Activated T-cell treated with anti-CD3 and anti-CD28 coated beads for 4 hours (primary cell): ENCODE measurements around the gene ANKHD1.
"Not testable (repeated sequence)": the region's sequence is repeated elsewhere in the genome, so short reads cannot be mapped to it uniquely, and the experiment has no call there.

Experiments used
- DNase-seq: peaks from one replicate; pipeline ENCODE4 v3.0.0-alpha.2; 2020

Gene ANKHD1

DNA sequence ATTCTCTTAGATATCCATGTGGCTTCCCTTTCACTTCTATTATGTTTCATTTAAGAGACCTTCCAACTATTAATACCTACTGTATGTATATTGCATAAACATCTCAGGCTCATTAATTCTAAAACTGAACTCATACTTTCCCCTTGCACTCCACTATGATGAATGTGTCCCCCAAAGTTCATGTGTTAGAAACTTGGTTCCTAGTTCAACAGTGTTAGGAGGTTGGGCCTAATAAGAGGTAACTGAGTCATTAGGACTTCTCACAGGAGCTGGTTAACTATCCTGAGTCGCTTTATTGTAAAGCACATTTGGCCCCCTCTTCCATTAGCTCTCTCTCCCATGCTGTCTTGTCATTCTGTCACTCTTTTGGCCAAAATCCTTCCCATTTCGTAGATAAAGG, 22.0 kb downstream of the ANKHD1 start:
- DNase-seq: no peak

DNA sequence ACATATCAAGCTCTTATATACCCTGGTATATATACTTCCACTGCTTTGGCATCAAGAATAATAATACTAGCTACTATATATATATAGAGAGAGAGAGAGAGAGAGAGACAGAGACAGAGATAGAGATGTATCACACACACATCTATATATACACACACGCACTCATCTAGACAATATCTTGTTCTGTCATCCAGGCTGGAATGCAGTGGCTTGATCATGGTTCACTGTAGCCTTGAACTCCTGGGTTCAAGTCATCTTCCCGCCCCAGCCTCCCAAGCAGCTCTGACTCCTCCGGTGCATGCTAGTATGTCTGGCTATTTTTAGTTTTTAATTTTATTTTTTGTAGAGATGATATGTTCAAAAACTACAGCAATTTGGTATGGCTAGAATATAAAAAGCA, 22.5 kb downstream of the ANKHD1 start:
- DNase-seq: no peak

DNA sequence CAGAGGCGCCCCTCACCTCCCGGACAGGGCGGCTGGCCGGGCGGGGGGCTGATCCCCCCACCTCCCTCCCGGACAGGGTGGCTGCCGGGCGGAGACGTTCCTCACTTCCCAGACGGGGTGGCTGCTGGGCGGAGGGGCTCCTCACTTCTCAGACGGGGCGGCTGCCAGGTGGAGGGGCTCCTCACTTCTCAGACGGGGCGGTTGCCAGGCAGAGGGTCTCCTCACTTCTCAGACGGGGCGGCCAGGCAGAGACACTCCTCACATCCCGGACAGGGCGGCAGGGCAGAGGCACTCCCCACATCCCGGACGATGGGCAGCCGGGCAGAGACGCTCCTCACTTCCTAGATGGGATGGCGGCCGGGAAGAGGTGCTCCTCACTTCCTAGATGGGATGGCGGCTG, 26.1 kb downstream of the ANKHD1 start:
- not testable (repeated sequence) for DNase-seq

DNA sequence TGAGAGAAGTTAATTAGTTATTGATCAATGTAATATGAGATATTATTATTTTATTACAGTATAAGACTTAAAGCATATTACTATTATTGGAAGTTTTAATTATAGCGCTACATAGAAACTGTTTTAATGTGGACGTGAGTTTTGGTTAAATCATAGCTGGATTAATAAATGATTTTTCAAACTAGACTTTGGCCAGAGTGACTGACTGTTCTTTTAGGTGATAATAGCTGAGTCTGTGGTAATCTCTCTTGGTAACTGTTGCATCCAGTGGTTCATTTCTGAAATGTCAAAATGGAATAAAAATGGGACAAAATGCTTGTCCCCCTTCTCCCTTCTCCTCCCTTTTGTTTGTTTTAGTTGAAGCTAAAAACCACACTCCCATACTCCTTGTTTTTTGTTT, 28.1 kb downstream of the ANKHD1 start:
- DNase-seq: no peak

DNA sequence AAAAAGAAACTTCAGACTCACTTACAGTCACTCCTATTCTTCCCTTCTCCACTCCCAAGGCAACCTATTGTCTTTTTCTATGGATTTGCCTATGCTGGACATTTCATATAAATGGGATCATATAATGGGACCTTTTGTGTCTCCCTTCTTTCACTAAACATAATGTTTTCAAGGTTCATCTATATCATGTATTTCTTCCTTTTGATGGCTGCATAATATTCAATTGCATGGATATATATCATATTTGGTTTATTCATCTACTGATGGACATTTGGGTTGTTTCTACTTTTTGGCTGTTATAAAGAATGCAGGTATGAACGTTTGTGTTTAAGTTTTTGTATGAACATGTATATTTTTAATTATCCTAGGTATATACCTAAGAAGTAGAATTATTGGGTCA, 30.6 kb downstream of the ANKHD1 start:
- no peak for DNase-seq

DNA sequence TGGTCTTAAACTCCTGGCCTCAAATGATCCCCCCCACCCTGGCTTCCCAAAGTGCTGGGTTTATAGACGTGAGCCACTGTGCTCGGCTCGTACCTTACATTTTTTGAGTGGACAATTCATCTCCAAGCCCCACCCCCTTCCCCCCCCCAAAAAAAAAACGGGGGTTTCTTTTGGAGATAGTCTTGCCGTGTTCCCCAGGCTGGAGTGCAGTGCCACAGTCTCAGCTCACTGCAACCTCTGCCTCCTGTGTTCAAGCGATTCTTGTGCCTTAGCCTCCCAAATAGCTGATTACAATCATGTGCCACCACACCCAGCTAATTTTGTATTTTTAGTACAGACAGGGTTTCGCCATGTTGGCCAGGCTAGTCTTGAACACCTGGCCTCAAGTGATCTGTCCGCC, 31.3 kb downstream of the ANKHD1 start:
- no peak for DNase-seq

- not testable (repeated sequence) for DNase-seq
These were observed 55.7 kb downstream of the ANKHD1 start for GRCh38 chr5:140457368-140457767.

DNA sequence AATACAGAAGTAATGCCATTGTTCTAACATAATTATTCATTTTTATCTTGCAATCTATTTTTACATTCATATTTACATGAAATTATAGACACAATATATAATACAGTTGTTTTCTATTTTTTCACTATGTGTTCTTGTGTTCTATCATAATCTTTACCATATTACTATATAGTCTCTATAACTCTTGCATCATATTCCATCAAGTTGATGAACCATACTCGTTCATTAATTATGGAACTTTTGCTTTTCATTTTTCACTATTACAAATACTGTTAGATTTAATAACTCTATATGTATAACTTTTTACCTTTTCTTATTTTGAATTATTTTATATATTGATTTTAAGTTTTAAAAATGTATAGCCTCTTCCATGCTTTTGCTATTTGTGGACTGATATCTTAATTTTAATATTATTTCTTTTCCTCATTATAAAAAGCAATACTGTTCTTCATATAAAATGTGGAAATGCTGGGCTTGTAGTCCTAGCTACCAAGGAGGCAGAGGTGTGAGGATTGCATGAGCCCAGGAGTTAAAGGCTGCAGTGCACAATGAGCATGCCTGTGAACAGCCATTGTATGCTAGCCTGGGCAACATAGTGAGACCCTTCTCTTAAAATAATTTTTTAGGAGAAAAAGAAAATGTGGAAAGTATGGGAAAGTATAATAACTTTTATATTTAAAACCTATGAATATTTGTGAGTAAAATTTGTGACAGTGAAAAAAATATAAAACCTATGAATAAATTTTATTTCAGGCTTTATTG, 65.5 kb downstream of the ANKHD1 start:
- DNase-seq: no peak

DNA sequence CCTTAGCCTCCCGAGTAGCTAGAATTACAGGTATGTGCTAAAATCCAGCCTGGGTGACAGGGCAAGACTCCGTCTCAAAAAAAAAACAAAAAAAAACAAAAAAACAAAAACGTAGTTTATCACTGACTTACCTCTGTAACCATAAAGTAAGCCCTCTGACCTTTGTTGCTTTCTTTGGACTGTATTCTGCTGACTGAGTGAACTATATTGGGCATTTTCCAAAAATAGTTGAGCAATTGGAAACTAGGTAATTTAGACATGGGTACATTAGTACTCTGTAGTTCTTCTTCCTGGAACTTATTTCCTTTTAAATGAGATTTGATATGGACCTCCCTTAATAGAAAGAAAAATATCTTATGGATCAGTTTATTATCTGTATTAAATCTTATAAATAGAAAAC, 66.6 kb downstream of the ANKHD1 start:
- no peak for DNase-seq

GRCh38 chr5:140469259-140469658, 67.6 kb downstream of the ANKHD1 start:
- no peak for DNase-seq

DNA sequence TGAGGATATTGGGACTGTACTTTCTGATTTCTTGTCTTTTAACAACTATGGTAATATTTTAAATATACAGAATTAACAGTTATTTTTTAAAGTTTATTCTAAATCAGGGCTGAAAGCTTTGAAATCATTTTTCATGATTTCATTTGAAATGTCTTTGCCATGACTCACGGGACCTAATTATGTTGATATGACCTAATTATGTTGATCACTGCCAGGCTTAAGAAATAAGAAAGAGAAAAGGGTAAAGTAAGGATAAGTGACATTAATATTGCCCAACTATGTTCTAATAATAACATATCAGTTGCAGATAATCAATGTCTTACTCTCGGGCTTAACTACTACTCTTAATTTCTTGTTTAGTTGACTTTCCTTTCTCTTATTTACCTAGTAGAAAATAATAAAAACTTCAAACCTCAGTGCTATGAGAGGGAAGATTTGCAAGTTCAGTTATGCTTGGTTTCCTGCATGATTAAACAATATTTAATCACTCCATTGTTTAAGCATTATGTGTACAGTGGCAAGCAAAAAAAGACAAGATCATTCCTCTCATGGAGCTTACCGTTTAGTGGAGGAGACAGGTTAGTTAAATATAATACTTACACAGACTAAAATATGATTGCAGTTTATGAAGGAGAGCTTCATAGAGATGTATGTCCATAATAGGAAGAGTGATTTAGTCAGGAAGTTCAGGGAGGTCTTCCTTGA, 78.8 kb downstream of the ANKHD1 start:
- no peak for DNase-seq

DNA sequence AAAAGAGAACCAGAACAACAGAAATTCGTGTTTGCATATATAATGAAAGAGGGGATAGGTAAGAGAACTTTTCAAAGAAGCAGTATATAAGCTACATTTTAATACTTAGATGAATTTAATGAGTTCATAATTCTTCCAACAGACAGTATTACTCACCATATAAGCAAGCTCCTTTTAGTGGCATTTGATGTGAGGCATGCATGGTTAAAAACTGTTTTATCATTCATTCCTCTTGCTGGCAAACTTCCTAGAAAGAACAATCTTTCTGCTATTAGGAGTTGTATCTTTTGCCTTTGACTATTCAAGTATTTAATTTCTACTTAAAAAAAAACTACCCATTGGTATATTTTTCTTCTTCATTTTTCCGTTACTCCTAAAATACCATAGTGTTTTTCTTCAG, 80.1 kb downstream of the ANKHD1 start:
- no peak for DNase-seq

GRCh38 chr5:140483055-140483454, 81.4 kb downstream of the ANKHD1 start:
- no peak for DNase-seq

DNA sequence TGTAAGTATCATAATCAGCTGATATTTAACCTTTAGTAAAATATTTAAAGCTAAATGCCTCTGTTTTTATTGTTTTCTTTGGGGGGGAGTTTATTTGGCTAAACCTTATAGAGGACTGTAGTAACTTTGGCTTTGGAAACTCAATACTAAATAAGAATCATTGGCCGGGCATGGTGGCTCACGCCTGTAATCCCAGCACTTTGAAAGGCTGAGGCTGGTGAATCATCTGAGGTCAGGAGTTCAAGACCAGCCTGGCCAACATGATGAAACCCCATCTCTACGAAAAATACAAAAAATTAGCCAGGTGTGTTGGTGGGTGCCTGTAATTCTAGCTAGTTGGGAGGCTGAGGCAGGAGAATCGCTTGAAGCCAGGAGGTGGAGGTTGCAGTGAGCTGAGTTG, 86.5 kb downstream of the ANKHD1 start:
- not testable (repeated sequence) for DNase-seq

DNA sequence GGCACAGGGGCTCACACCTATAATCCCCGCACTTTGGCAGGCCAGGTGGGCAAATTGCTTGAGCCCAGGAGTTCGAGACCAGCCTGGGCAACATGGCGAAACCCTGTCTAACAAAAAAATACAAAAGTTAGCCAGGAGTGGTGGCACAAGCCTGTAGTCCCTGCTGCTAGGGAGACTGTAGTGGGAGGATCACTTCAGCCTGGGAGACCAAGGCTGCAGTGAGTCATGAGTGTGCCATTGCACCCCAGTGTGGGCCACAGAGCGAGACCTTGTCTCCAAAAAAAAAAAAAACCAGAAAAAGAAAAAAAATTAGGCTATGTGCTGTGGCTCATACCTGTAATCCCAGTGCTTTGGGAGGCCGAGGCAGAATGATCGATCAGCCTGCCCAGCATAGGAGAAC, 87.3 kb downstream of the ANKHD1 start:
- DNase-seq: no peak

GRCh38 chr5:140497897-140498296, 96.3 kb downstream of the ANKHD1 start:
- DNase-seq: no peak

- no peak for DNase-seq
These were observed 97.0 kb downstream of the ANKHD1 start for GRCh38 chr5:140498591-140498990.

- no peak for DNase-seq
These were observed 101.2 kb downstream of the ANKHD1 start for GRCh38 chr5:140502834-140503233.

GRCh38 chr5:140509898-140510297, 108.3 kb downstream of the ANKHD1 start:
- no peak for DNase-seq

DNA sequence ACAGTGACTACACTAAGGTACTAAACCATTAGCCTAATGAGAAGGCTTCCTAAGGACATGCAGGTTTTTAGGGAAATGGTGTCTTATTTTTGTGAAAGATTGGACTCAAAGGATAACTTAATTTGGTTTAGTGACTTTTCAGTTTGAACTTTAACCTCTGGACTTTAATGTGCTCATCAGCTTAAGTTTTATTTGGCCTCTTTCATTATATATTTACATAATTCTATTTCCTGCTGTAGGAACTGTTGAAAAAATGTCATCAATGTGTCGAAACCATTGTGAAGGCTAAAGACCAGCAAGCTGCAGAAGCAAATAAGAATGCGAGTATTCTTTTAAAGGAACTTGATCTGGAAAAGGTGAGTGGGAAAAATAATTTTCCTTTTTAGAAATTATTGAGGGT, 111.5 kb downstream of the ANKHD1 start:
- no peak for DNase-seq

DNA sequence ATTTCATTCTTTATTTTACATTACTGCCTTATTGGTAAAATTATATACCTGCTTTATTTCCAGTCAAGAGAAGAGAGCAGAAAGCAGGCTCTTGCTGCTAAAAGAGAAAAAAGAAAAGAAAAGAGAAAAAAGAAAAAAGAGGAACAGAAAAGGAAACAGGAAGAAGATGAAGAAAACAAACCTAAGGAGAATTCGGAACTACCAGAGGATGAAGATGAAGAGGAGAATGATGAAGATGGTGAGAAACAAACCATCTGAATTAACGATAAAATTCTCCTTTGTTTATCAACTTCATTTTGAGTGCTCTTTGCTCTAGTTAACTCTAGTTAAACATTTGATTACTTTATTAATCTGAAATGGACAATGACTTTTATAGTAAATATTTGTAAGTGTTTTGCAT, 122.4 kb downstream of the ANKHD1 start:
- no peak for DNase-seq

GRCh38 chr5:140540227-140540626, 138.6 kb downstream of the ANKHD1 start:
- DNase-seq: no peak

DNA sequence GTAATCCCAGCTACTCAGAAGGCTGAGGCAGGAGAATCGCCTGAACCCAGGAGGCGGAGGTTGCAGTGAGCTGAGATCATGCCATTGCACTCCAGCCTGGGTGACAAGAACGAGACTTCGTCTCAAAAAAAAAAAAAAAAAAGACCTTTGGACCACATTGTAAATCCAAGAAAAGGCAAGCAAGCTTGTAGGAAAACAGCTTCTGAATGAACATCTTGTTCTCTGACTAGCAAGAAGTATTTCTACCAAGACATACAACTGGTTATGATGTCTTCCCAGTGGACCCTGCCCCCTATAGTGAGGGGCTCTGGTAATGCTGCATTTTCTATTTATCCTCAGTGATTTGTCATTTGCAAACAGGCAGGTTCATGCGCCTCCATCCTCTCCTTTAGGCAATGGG, 141.3 kb downstream of the ANKHD1 start:
- DNase-seq: no peak

- no peak for DNase-seq
These were observed 143.4 kb downstream of the ANKHD1 start for GRCh38 chr5:140544986-140545385.

GRCh38 chr5:140545606-140546005, 144.0 kb downstream of the ANKHD1 start:
- DNase-seq: no peak
